ENCODE measurements around the gene TNFRSF12A. TPM values are rescaled to one million over a fixed set of nuclear protein-coding genes. Genes with fewer than 3 reads are reported as not detected.

The TNFRSF12A gene
- total and polyA plus RNA-seq, 11 donors: 27.8 to 824 (median 97.1) TPM

- ATAC-seq: peak in 1 of 4 donors; percentile 21
- DNase-seq: no peak
- peaks cover 31 to 99% (median 74%) of the 10 kb centered on the region in 9 donors for H3K27me3 ChIP-seq
Observed at GRCh38 chr16:3035972-3036725, 16.0 kb downstream of the TNFRSF12A start.

GRCh38 chr16:3036726-3037315, 16.7 kb downstream of the TNFRSF12A start, which contains the start of gene BICDL2:
TSS of gene BICDL2 (minus strand) at chr16:3036944. CDS start at chr16:3035496, 1,448 bp downstream.
- Histone ChIP-seq H3K4me1 (peaks cover 0 to 15% (median 0%) of the 10 kb centered on the region in 12 donors), H3K9me3 (no peaks in the 10 kb centered on the region), H3K4me3 (peak within 1 kb of the TSS in 2 of 12 donors; percentile 16 to 20), H3K36me3 (no peaks in the 10 kb centered on the region), H3K27me3 (peaks cover 31 to 98% (median 71%) of the 10 kb centered on the region in 9 donors), H3K27ac (no peak within 1 kb of the TSS)
- no peak for DNase-seq
- ATAC-seq: no peak
- TF ChIP-seq CTCF (IDR thresholded peaks at IDR 0.05) (no peak), POLR2A (IDR thresholded peaks at IDR 0.05) (no peak)
- intact Hi-C loops (cut with DNase I): no loop called here
- 7 to 16% (median 11%) methylated on average over 19 to 44 of the region's 44 CpGs for WGBS, 4 donors

More at GRCh38 chr16:3035972-3036725, 16.0 kb downstream of the TNFRSF12A start:
- Histone ChIP-seq H3K4me3 (peak overlapping the region in 2 of 12 donors; percentile 16 to 20), H3K9me3 (no peaks in the 10 kb centered on the region), H3K4me1 (peaks cover 0 to 19% (median 0%) of the 10 kb centered on the region in 12 donors), H3K36me3 (no peaks in the 10 kb centered on the region), H3K27ac (no peak overlapping the region)
- TF ChIP-seq POLR2A (IDR thresholded peaks at IDR 0.05): no peak
- no peak for TF ChIP-seq CTCF (IDR thresholded peaks at IDR 0.05)
- WGBS, 4 donors: 3 to 9% (median 4%) methylated on average over 15 to 40 of the region's 40 CpGs
- intact Hi-C loops (cut with DNase I): no loop called here

GRCh38 chr16:3038256-3038655, 18.1 kb downstream of the TNFRSF12A start:
- H3K4me1 ChIP-seq: peaks cover 0 to 14% (median 0%) of the 10 kb centered on the region in 12 donors
- WGBS, 4 donors: 21 to 52% (median 43%) methylated on average over 3 to 11 of the region's 11 CpGs
- H3K27me3 ChIP-seq: peaks cover 28 to 98% (median 63%) of the 10 kb centered on the region in 9 donors
- H3K27ac ChIP-seq: no peak overlapping the region
- no peaks in the 10 kb centered on the region for H3K9me3 ChIP-seq
- no peak for TF ChIP-seq POLR2A (IDR thresholded peaks at IDR 0.05)
- TF ChIP-seq CTCF (IDR thresholded peaks at IDR 0.05): no peak
- no peaks in the 10 kb centered on the region for H3K36me3 ChIP-seq
- intact Hi-C loops (cut with DNase I): no loop called here
- DNase-seq: no peak
- H3K4me3 ChIP-seq: no peak overlapping the region
- no peak for ATAC-seq

GRCh38 chr16:3038896-3039295, 18.7 kb downstream of the TNFRSF12A start:
- H3K36me3 ChIP-seq: no peaks in the 10 kb centered on the region
- H3K27me3 ChIP-seq: peaks cover 30 to 98% (median 67%) of the 10 kb centered on the region in 9 donors
- no peak for TF ChIP-seq CTCF (IDR thresholded peaks at IDR 0.05)
- no peak for TF ChIP-seq POLR2A (IDR thresholded peaks at IDR 0.05)
- ATAC-seq (peak in 1 of 4 donors; percentile 22), DNase-seq (no peak)
- H3K4me3 ChIP-seq: no peak overlapping the region
- H3K9me3 ChIP-seq: no peaks in the 10 kb centered on the region
- H3K4me1 ChIP-seq: peaks cover 0 to 14% (median 0%) of the 10 kb centered on the region in 12 donors
- intact Hi-C loops (cut with DNase I): no loop called here
- H3K27ac ChIP-seq: no peak overlapping the region
- WGBS, 4 donors: 77 to 90% (median 82%) methylated on average over 5 of the region's 5 CpGs
